Activated naive CD4-positive, alpha-beta T cell treated with anti-CD3 and anti-CD28 coated beads, Interleukin-2, amount 50 U/mL, for 16 hours (primary cell): ENCODE results near the gene LRRC8B.
"Not testable (repeated sequence)": the region's sequence is repeated elsewhere in the genome, so short reads cannot be mapped to it uniquely, and the experiment has no call there.

Experiments used
- DNase-seq: peaks from one replicate; pipeline ENCODE4 v3.0.0-alpha.2; 2020

LRRC8B gene

DNA sequence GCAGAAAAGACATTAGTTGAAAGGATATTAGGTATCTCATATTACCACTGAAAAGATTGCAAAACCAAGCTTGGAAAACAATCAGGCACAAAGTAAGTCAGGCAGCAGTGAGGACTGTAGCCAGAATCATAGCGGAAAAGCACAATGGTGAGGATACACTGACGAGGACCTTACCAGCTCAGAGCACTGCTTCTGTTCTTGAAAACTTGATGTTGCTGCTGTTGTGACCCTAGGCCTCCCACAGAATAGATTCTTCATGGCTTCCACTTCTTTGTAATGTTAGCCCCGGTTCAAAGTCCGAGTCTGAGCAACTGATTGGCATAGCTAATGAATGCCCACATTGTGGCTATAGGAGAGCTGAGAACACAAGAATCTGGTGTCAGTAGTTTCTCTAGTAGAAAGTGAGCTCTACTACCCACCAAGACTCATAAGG lies 63.1 kb downstream of the LRRC8B start:
- no peak for DNase-seq

- no peak for DNase-seq
Measured at GRCh38 chr1:89588480-89588879, 63.9 kb downstream of the LRRC8B start.

GRCh38 chr1:89589515-89589914 lies 64.9 kb downstream of the LRRC8B start:
- no peak for DNase-seq

DNA sequence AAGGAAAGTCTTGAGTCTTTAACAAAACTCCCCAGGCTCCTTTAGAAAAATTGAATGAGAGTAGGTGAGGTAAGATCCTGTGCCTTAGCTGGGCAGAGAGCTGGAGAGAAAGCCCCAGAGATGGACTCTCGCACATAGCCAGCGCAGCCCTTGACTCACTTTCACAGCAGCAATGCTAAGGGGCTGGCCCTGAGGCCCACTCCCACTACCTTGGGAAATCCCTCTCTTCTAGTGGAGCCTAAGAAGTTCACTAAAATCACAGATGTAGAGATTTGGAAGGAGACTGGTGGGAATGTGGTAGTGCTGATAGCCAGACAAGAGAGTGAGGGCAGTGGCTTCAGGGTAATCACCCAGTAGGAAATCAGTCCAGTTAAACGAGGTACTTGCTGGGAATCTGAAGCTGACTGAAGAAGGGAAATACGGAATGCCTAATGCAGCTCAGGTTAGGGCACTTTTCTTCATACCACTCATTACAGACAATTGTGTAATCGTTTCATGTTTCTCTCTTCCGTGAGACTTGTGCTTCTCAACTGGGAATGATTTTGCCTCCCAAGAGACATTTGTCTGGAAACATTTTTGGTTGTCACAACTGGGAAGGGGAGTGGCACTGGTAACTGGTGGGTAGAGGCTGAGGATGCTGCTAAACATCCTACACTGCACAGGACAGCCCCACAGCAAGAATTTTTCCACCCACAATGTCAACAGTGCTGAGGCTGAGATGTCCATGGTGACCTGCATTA lies 65.9 kb downstream of the LRRC8B start:
- DNase-seq: no peak

DNA sequence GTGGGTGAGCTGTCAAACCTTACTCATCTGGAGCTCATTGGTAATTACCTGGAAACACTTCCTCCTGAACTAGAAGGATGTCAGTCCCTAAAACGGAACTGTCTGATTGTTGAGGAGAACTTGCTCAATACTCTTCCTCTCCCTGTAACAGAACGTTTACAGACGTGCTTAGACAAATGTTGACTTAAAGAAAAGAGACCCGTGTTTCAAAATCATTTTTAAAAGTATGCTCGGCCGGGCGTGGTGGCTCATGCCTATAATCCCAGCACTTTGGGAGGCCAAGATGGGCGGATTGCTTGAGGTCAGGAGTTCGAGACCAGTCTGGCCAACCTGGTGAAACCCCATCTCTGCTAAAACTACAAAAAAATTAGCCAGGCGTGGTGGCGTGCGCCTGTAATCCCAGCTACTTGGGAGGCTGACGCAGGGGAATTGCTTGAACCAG lies 68.3 kb downstream of the LRRC8B start:
- DNase-seq: not testable (repeated sequence)

DNA sequence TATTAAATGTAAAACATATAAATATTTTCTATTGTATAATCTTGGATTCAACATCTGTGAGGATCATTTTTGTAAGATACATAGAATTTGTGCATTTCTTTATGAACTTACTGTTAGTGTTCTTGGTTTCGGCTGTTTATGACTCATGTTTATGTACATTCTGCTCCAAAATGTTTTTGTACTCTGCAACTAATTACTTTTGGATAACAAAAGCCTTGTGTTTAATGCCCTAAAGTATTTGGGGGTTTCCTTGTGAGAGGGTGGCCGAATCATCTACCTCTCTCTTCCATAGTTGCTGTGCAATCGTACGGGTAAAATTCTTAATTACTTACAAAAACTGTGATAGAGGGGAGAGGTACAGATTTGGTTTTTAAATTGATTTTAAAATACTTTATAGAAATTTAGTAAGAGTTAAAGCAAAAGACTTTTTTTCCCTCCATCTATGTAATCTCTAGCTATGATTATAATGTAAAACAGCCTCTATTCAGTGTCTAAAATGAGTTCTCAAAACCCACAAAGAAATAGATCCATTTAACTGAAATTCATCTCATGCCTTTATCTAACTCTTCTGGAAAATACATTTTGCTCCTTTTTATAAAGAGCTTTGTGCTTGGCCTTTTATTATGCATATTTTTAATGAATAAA lies 69.6 kb downstream of the LRRC8B start:
- no peak for DNase-seq

DNA sequence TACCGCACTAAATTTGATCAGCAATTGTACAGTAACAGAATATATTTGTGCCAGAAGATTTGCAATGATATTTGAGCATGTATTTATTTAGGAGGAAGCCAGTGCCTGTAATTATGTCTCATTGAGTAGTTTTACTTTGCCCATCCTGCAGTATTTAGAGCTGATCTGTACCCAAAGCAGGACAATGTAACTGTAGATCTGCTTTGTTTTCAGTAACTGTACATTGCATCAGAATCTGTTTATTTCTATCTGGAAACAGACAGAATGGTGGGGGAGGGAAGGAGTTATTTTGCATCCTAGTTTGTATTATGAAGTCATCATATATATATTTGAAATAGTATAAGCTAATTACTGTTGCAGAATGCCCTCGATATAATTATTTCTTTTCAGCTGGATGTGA lies 72.1 kb downstream of the LRRC8B start:
- DNase-seq: no peak

DNA sequence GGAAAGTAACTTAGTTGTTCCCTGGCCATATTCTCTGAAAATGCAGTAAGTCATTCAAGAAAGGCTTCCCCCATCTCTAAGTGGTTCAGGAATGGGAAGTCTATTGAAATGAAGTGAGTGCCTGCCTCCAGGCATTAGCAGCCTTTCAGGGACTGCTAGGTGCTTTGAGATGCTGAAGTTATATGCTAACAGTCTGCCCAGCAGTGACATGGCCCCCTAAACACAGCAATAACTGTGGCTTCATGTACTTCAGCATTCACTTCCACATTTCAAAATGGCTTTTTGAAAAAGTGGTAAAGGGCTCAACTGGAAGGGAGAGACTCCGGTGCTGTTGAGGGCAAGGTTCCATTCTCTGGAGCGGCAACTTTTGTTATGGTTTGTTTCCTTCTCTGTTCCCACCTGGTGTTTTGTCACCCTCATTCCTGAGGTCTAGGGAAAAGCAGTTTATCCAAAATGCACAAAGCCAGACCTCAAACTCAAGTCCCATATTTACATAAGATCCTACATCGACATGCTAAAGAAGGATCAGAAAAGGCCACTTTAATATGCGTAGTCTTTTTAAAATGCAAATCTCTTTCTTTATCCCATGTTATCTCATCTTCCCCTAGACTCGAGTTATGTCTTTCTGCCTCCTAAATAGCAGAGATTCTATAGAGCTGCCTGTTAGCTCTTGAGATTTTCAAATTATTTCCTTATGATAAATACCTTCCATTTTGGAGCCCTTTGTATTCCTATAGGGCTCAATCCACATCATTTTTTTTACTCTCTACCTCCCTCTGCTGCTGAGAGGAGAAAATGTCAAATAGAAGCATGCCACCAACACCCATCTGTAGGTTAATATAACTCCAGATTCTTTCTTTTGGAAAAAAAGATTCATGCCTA lies 74.1 kb downstream of the LRRC8B start:
- DNase-seq: no peak

GRCh38 chr1:89599332-89599630 lies 74.7 kb downstream of the LRRC8B start:
- no peak for DNase-seq

DNA sequence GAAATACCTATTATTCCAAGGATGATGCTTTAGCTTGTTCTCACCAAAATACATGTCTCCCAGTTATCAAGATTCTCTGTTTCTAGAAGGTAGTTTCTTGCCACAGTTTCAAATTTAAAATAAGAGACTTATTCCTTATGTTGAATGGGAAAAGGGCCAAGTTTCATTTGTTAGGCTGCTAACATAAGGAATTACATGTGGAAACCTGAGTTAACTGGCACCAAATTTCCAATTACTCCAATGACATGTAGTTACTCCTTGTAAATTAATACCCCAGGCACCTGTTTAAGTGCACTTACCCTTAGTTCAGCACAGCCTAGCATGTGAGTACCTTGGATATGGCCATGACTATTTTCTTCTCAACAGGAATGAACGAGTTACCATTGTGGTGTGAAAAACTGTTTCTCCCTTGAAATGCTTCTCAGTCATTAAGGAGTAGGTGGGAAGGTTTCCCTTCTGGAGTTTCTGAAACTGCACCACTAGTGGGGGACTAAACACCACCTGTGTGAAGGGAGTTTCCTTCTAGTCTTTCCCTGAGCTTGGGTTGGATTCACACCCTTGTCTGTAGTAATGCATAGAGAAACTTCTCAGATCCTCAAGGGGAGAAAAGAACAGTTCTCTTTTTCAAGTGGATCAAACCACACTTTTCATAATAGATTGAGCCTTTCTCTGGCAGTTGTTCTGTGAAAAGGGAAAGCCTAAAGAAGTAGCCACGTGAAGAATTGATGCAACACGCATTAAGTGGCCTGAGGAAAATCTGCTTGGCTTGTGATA lies 76.0 kb downstream of the LRRC8B start:
- DNase-seq: no peak

- DNase-seq: peak; percentile 38
Measured at GRCh38 chr1:89602871-89603404, 78.3 kb downstream of the LRRC8B start.

GRCh38 chr1:89603651-89604413 lies 79.2 kb downstream of the LRRC8B start:
- DNase-seq: peak; percentile 60

GRCh38 chr1:89604414-89604735 lies 79.7 kb downstream of the LRRC8B start:
- DNase-seq: no peak

- no peak for DNase-seq
Measured at GRCh38 chr1:89605692-89606091, 81.1 kb downstream of the LRRC8B start.

GRCh38 chr1:89606227-89606980 lies 81.8 kb downstream of the LRRC8B start:
- no peak for DNase-seq

DNA sequence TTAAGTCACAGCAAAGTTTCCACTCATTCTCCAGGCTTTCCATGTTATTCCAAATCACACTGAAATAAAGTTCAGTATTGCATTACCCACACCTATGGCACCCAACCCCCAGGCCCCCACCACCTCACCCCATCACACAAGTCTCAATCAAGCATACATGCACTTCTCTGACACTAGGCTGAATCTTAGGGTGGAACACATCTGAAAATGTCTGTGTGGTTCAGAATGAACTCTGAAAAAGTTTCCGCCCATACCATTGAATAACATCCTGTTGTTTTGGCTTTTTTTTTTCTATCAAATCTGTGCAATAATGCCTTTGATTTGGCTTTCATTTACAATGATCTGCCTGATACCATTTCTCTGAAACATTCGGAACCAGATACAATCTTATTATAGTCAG lies 82.5 kb downstream of the LRRC8B start:
- peak; percentile 52 for DNase-seq

GRCh38 chr1:89607586-89608318 lies 83.1 kb downstream of the LRRC8B start:
- no peak for DNase-seq

- peak; percentile 75 for DNase-seq
Measured at GRCh38 chr1:89608319-89608983, 83.8 kb downstream of the LRRC8B start.

DNA sequence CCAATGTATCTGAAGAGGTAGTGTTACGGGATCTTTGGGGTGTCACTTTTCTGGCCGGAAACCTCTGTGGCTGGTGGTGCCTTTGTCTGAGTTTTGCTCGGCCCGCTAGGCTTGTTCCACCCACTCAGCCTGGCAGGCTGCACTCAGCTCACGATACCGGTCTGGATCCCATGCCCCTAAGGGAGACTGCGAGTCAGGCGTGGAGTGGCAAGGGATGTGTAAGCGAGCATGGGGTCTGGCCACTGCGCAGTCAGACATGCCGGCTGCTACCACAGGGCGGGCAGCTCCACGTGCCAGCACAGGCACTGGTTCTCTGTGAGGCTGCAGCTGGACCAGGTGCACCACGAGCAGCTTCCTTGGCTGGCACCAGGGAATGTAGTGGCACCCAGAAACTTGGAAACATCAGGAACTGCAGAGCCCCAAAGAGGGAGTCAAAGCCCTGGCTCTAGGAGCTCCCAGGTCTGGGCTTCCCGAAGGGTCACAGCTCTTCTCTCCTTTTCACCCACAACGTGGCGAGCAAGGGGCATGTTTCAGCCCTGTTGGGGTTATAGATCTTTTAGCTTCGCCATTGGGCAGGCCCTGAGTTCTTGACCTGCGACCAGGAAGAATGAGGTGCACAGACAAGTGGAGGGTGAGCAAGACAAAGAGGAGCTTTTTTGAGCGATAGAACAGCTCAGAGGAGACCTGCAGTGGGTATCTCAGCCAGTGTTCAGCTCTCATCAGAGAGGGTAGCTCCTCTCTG lies 84.5 kb downstream of the LRRC8B start:
- peak; percentile 43 for DNase-seq
